Stimulated activated CD8-positive, alpha-beta memory T cell treated with anti-CD3 and anti-CD28 coated beads, Interleukin-12 subunit alpha, Interleukin-12 subunit beta, amount 100 ng/mL, for 24 hours (primary cell): ENCODE results near the gene AMIGO3.

Experiments
- DNase-seq: peaks from one replicate; pipeline ENCODE4 v3.0.0-alpha.2; 2020; ENCODE audit errors: extremely low read depth

Gene AMIGO3

DNA sequence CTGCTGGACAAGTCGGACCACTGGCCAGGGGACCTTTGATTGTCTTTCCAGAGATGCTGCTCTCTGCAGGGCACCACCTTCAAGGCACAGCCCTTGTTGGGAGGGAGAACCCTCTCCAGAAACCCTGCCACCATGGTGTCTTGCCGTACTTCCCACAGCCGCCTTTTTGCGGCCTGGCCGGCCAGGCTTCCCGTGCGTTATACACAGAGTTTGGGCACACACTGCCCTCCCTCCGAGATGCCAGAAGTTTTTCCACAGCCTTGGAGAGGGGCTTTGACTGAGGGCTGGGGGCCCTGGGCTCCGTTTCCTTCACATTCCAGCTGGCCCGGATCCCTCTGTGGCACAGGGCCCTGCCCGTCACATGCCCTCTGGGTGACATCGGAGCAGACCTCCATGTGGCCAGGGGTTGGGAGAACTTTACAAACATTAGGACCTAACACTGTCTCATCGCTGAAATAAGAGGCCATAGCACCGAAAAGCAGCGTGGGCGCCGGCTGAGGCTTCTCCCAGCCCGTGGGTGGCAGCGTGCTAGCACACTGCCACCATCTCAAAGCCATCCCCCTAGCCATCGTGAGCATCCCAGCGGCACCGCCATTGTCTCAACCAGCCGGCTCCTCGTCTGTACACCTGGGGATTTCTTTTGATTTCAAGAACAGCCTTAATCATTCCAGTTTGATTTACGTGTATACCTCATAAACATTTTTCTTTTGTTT lies 51.6 kb downstream of the AMIGO3 start:
- no peak for DNase-seq
